ENCODE results near the gene FER1L5. TPM values are rescaled to one million over a fixed set of nuclear protein-coding genes. Genes with fewer than 3 reads are reported as not detected.

The FER1L5 gene
- total RNA-seq, 1 experiment from 2014 or later: 1.2 TPM

DNA sequence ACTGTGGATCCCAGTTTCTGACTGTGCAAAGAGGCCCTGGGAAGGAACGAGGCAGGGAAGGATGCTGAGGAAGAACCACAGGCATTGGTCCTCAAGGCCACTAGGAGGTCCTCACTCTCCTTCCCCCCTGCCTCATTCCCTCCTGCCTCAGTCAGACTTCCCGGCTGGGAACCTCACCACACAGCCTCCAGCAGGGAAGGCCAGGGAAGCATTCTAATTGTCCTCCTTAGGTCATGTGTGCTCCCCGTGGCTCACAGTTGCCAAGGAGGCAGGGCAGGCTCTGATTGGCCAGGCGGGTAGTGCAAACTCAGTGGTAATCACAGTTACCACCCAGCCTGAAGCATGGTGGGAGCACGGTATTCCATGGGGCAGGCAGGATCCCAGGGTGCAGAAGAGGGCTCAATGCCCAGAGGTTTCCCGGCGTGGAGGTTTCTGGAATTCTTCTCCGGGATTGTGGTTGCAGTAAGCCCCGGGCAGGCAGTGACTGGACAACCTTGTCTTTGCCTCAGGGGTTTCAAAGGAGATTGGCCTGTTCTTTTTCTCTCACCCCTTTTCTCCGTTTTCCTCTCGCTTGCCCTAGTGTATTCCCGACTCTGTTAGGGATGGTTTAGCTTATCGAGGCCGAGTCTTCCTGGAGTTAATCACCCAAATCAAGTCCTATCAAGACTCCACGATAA is 27.1 kb downstream of the FER1L5 start:
- Mint-ChIP-seq H3K27ac (no peak overlapping the region; a peak in 1 of 7 replicates), H3K4me1 (peaks cover 0 to 4% of the 10 kb centered on the region in 2 experiments; a peak in 3 of 4 replicates), H3K4me3 (no peak overlapping the region), H3K9me3 (peaks cover 0 to 2% of the 10 kb centered on the region in 2 experiments; a peak in 1 of 5 replicates), H3K27me3 (ENCODE audit: low read depth) (peaks cover 2% of the 10 kb centered on the region), H3K36me3 (ENCODE audit: insufficient read depth in 1 of 3, low read depth in 3 of 3) (no peaks in the 10 kb centered on the region)
- H3K9me3 ChIP-seq (ENCODE audit: control insufficient read depth, low read depth, low read length): no peaks in the 10 kb centered on the region
- no peaks in the 10 kb centered on the region for H3K79me1 ChIP-seq (ENCODE audit: insufficient read depth, low read depth, low read length, poor library complexity, severe bottlenecking)
- H3K27me3 ChIP-seq (ENCODE audit: insufficient read depth, low read length): no peaks in the 10 kb centered on the region
- no peak overlapping the region for H4K8ac ChIP-seq (replicated peaks; ENCODE audit: insufficient read length, low read depth, low read length)
- no peaks in the 10 kb centered on the region for H4K20me1 ChIP-seq (ENCODE audit: control insufficient read depth, insufficient read depth, insufficient read length)
- H3K4ac ChIP-seq (ENCODE audit: low read depth, low read length): no peak overlapping the region
- H3K18ac ChIP-seq (ENCODE audit: insufficient read length, low read depth, low read length): no peak overlapping the region
- no peaks in the 10 kb centered on the region for H3K79me2 ChIP-seq (ENCODE audit: insufficient read depth, low read length)
- H2BK5ac ChIP-seq (ENCODE audit: insufficient read length, low read length): no peak overlapping the region
- no peak overlapping the region for H2AFZ ChIP-seq (ENCODE audit: low read length)
- H2BK20ac ChIP-seq (ENCODE audit: low read depth, low read length, poor library complexity, severe bottlenecking): no peak overlapping the region
- no peak overlapping the region for H3K27ac ChIP-seq (ENCODE audit: insufficient read length, low read depth, low read length)
- no peaks in the 10 kb centered on the region for H3K4me1 ChIP-seq (ENCODE audit: insufficient read depth, low read length)
- H3T11ph ChIP-seq (ENCODE audit: low read length): no peak overlapping the region
- no peak overlapping the region for H4K91ac ChIP-seq (ENCODE audit: insufficient read length, low read depth, low read length)
- no peaks in the 10 kb centered on the region for H3K23me2 ChIP-seq (ENCODE audit: insufficient read length, low read depth, low read length, poor library complexity, severe bottlenecking)
- no peak overlapping the region for H3K4me2 ChIP-seq (ENCODE audit: insufficient read depth, insufficient read length, low read length)
- no peak overlapping the region for H2BK15ac ChIP-seq (ENCODE audit: low read depth, low read length)
- WGBS (ENCODE audit: extremely low coverage, insufficient read length, low lambda C conversion rate): no CpG with 5 or more reads among the region's 15 CpGs
- TF ChIP-seq, protein P1, sequence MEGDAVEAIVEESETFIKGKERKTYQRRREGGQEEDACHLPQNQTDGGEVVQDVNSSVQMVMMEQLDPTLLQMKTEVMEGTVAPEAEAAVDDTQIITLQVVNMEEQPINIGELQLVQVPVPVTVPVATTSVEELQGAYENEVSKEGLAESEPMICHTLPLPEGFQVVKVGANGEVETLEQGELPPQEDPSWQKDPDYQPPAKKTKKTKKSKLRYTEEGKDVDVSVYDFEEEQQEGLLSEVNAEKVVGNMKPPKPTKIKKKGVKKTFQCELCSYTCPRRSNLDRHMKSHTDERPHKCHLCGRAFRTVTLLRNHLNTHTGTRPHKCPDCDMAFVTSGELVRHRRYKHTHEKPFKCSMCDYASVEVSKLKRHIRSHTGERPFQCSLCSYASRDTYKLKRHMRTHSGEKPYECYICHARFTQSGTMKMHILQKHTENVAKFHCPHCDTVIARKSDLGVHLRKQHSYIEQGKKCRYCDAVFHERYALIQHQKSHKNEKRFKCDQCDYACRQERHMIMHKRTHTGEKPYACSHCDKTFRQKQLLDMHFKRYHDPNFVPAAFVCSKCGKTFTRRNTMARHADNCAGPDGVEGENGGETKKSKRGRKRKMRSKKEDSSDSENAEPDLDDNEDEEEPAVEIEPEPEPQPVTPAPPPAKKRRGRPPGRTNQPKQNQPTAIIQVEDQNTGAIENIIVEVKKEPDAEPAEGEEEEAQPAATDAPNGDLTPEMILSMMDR (conservative IDR thresholded peaks at IDR 0.05): no peak
- no peak overlapping the region for H2BK12ac ChIP-seq (ENCODE audit: insufficient read length, low read depth, low read length)
- no peak overlapping the region for H3K56ac ChIP-seq (ENCODE audit: insufficient read length, low read depth, low read length)
- DNase-seq: no peak
- no peak overlapping the region for H3K9ac ChIP-seq (ENCODE audit: extremely low read depth, insufficient read length, low read length)
- H2BK120ac ChIP-seq (ENCODE audit: low read depth, low read length, poor library complexity, severe bottlenecking): no peak overlapping the region
- no peak overlapping the region for H3K14ac ChIP-seq (ENCODE audit: insufficient read depth, low read length)
- no peak overlapping the region for H2AK5ac ChIP-seq (ENCODE audit: insufficient read length, low read length)
- H4K5ac ChIP-seq (ENCODE audit: insufficient read length, low read depth, low read length): no peak overlapping the region
- H3K23ac ChIP-seq (ENCODE audit: insufficient read length, low read depth, low read length): no peak overlapping the region
